CD14-positive monocyte (primary cell): ENCODE data around the gene CALML5. TPM values are rescaled to one million over a fixed set of nuclear protein-coding genes. Genes with fewer than 3 reads are reported as not detected.
A peak's percentile ranks its signal among the peaks of the same experiment; 100 is the strongest.

Experiments
- DNase-seq, 3 donors: peaks; one replicate each; pipeline ENCODE4 v3.0.0-alpha.2; 2011 to 2022
- H2AFZ ChIP-seq: 2 replicates; pipeline ENCODE4 v1.6.0; 2012; ENCODE audit warnings: mild to moderate bottlenecking, low read depth, low read length, inconsistent platforms; ENCODE audit not compliant: insufficient read depth, poor library complexity, severe bottlenecking
- H3K27ac ChIP-seq, 2 donors: 1 replicate in 1 of 2; 2 replicates in 1 of 2; pipeline ENCODE4 v1.5.1; 2012 to 2013; ENCODE audit warnings: low read length in 2 of 2, control low read depth in 1 of 2, inconsistent platforms in 1 of 2, low read depth in 1 of 2, mild to moderate bottlenecking in 1 of 2
- H3K27me3 ChIP-seq, 2 donors: one replicate each; pipeline versions ENCODE4 v1.6.0 to v1.6.1; 2011 to 2013; ENCODE audit warnings: low read length in 2 of 2; ENCODE audit not compliant: control insufficient read depth in 2 of 2, insufficient read depth in 2 of 2
- H3K36me3 ChIP-seq, 2 donors: replicated peaks in 1 of 2; 1 replicate in 1 of 2; 2 replicates in 1 of 2; pipeline versions ENCODE4 v1.5.1 to v1.6.1; 2012 to 2013; ENCODE audit warnings: low read length in 2 of 2, control low read depth in 1 of 2, inconsistent platforms in 1 of 2, mild to moderate bottlenecking in 1 of 2; ENCODE audit not compliant: insufficient read depth in 2 of 2, control insufficient read depth in 1 of 2
- H3K4me1 ChIP-seq, 2 donors: 1 replicate in 1 of 2; 2 replicates in 1 of 2; pipeline versions ENCODE4 v1.5.1 to v1.6.1; 2012 to 2013; ENCODE audit warnings: low read length in 2 of 2, control low read depth in 1 of 2, inconsistent platforms in 1 of 2, mild to moderate bottlenecking in 1 of 2, moderate library complexity in 1 of 2; ENCODE audit not compliant: insufficient read depth in 2 of 2, control insufficient read depth in 1 of 2
- H3K4me2 ChIP-seq: replicated peaks from 2 replicates; pipeline ENCODE3; 2012; ENCODE audit warnings: low read length, moderate library complexity, mild to moderate bottlenecking; ENCODE audit not compliant: poor library complexity, severe bottlenecking; ENCODE audit errors: extremely low read depth
- H3K4me3 ChIP-seq, 3 experiments: fragments of 200-600 bp in 1 of 3; sonication (generic) in 1 of 3; replicated peaks in 1 of 3; 1 replicate in 2 of 3; 2 replicates in 1 of 3; pipeline ENCODE4 v1.5.1; 2011 to 2013; ENCODE audit warnings: low read length in 3 of 3, mild to moderate bottlenecking in 3 of 3, control low read depth in 2 of 3, low read depth in 2 of 3, inconsistent platforms in 1 of 3, moderate library complexity in 1 of 3
- H3K79me2 ChIP-seq: 2 replicates; pipeline ENCODE4 v1.6.0; 2012; ENCODE audit warnings: mild to moderate bottlenecking, control low read depth, inconsistent platforms, low read length, moderate library complexity; ENCODE audit not compliant: insufficient read depth
- H3K9ac ChIP-seq: 2 replicates; pipeline ENCODE4 v1.6.0; 2017; ENCODE audit warnings: low read length, mild to moderate bottlenecking; ENCODE audit not compliant: insufficient read depth, poor library complexity, severe bottlenecking
- H3K9me3 ChIP-seq, 2 donors: replicated peaks in 1 of 2; 1 replicate in 1 of 2; 2 replicates in 1 of 2; pipeline versions ENCODE4 v1.5.1 to v1.6.1; 2012 to 2013; ENCODE audit warnings: low read length in 2 of 2, control low read depth in 1 of 2; ENCODE audit not compliant: control insufficient read depth in 1 of 2, insufficient read depth in 1 of 2
- H4K20me1 ChIP-seq: 2 replicates; pipeline ENCODE4 v1.6.0; 2012; ENCODE audit warnings: mild to moderate bottlenecking, low read length, control low read depth, moderate library complexity; ENCODE audit not compliant: insufficient read depth
- H3K27ac Mint-ChIP-seq, 7 donors: one replicate each; pipeline ENCODE4 v1.8.0; 2020; ENCODE audit warnings: mild to moderate bottlenecking in 7 of 7, mixed read lengths in 7 of 7, moderate library complexity in 6 of 7, inconsistent platforms in 2 of 7
- H3K27me3 Mint-ChIP-seq, 3 donors: one replicate each; pipeline ENCODE4 v1.8.0; 2021 to 2022; ENCODE audit warnings: low read depth in 3 of 3, mild to moderate bottlenecking in 3 of 3, mixed read lengths in 3 of 3, moderate library complexity in 3 of 3, inconsistent platforms in 1 of 3
- H3K36me3 Mint-ChIP-seq, 2 donors: one replicate each; pipeline ENCODE4 v1.8.0; 2020; ENCODE audit warnings: mixed read lengths in 2 of 2, inconsistent platforms in 1 of 2, mild to moderate bottlenecking in 1 of 2
- H3K4me1 Mint-ChIP-seq: one replicate; pipeline ENCODE4 v1.8.0; 2020; ENCODE audit warnings: mild to moderate bottlenecking, mixed read lengths
- H3K4me3 Mint-ChIP-seq, 2 donors: one replicate each; pipeline ENCODE4 v1.8.0; 2020; ENCODE audit warnings: mild to moderate bottlenecking in 2 of 2, mixed read lengths in 2 of 2, moderate library complexity in 1 of 2
- H3K9me3 Mint-ChIP-seq, 7 donors: one replicate each; pipeline ENCODE4 v1.8.0; 2020 to 2022; ENCODE audit warnings: mixed read lengths in 7 of 7, mild to moderate bottlenecking in 6 of 7, moderate library complexity in 6 of 7, inconsistent platforms in 2 of 7
- CTCF ChIP-seq: fragments of 200-600 bp; IDR thresholded peaks from one replicate; pipeline ENCODE4 v1.8.0; 2022; ENCODE audit warnings: antibody characterized with exemption, mild to moderate bottlenecking
- WGBS: methylation state at CpG from one replicate; pipeline ENCODE4 v1.1.5; 2013; ENCODE audit warnings: missing lambda C conversion rate; ENCODE audit not compliant: insufficient coverage; 5-methylcytosine and 5-hydroxymethylcytosine counted together
- intact Hi-C, 2 donors: fragments of 100-400 bp; cut with micrococcal nuclease; formaldehyde crosslinking; loops; one replicate each; pipeline versions ENCODE4 v1.15.0 to v1.15.1; 2023
- polyA plus RNA-seq, 3 donors: library from polyadenylated mRNA; depleted of rRNA in 1 of 3; unstranded in 2 of 3; stranded (reverse) in 1 of 3; fragments of 300-500 nt in 2 of 3; fragments of >200 nt in 1 of 3; fragmentation: Illumina TruSeq in 2 of 3; gene quantifications; 1 replicate in 2 of 3; 2 replicates in 1 of 3; pipeline ENCODE4 v1.2.3, GENCODE V29; 2012 to 2021

Gene CALML5
- polyA plus RNA-seq, 3 donors, result not detected

GRCh38 chr10:5461914-5462840, 37.2 kb downstream of the CALML5 start:
- Histone ChIP-seq H4K20me1 (no peaks in the 10 kb centered on the region), H3K4me2 (no peak overlapping the region), H3K27me3 (no peaks in the 10 kb centered on the region), H3K4me1 (no peaks in the 10 kb centered on the region), H3K9ac (no peak overlapping the region), H2AFZ (no peak overlapping the region), H3K27ac (no peak overlapping the region), H3K4me3 (no peak overlapping the region), H3K9me3 (no peaks in the 10 kb centered on the region), H3K36me3 (peaks cover 0 to 26% of the 10 kb centered on the region in 2 donors), H3K79me2 (no peaks in the 10 kb centered on the region)
- Mint-ChIP-seq H3K36me3 (peaks cover 22 to 24% of the 10 kb centered on the region in 2 donors), H3K27ac (no peak overlapping the region), H3K27me3 (peaks cover 0 to 2% (median 0%) of the 10 kb centered on the region in 3 donors), H3K9me3 (peaks cover 0 to 3% (median 0%) of the 10 kb centered on the region in 7 donors), H3K4me1 (peaks cover 8% of the 10 kb centered on the region), H3K4me3 (no peak overlapping the region)
- no peak for TF ChIP-seq CTCF
- intact Hi-C loops, result no loop called here
- 69% methylated on average over 16 of the region's 17 CpGs for WGBS
- DNase-seq, result no peak

GRCh38 chr10:5461203-5461588, 38.2 kb downstream of the CALML5 start:
- Histone ChIP-seq H3K4me3 (no peak overlapping the region), H3K9me3 (no peaks in the 10 kb centered on the region), H3K4me2 (no peak overlapping the region), H2AFZ (no peak overlapping the region), H3K36me3 (peaks cover 7 to 36% of the 10 kb centered on the region in 2 donors), H3K27ac (no peak overlapping the region), H3K27me3 (no peaks in the 10 kb centered on the region), H3K4me1 (no peaks in the 10 kb centered on the region), H3K9ac (no peak overlapping the region), H3K79me2 (no peaks in the 10 kb centered on the region), H4K20me1 (no peaks in the 10 kb centered on the region)
- no peak overlapping the region for H3K4me3 Mint-ChIP-seq
- peaks cover 0 to 2% (median 0%) of the 10 kb centered on the region in 3 donors for H3K27me3 Mint-ChIP-seq
- H3K36me3 Mint-ChIP-seq, result peaks cover 31 to 32% of the 10 kb centered on the region in 2 donors
- intact Hi-C loops, result no loop called here
- peaks cover 8% of the 10 kb centered on the region for H3K4me1 Mint-ChIP-seq
- peaks cover 0 to 3% (median 0%) of the 10 kb centered on the region in 7 donors for H3K9me3 Mint-ChIP-seq
- WGBS, result no CpG with 5 or more reads among the region's 4 CpGs
- TF ChIP-seq CTCF, result no peak
- DNase-seq, result no peak
- H3K27ac Mint-ChIP-seq, result peak overlapping the region in 1 of 7 donors; percentile 19
